ENCODE measurements around the gene SPTBN5.

The SPTBN5 gene

DNA sequence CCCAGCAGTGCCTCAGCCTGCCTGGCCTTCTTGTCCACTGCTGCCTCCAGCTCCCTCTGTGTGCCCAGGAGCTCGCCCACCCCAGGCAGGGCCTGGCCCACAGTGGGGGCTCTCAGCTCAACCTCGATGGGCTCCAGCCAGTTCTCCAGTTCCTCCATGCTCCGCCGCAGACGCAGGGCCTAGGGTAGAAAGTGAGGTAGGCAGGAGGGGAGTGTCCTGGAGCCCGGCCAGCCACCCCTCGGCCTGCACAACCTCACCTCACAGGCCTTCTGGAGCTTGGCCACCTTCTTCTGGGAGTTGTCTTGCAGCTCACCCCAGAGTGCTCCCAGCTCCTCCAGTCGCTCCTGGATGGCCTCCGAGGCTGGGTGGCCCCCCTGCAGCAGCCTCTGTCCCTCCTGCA lies 36.5 kb downstream of the SPTBN5 start:
- H3K4me3 ChIP-seq (ENCODE audit: control insufficient read depth, low read depth, low read length), result no peak overlapping the region
- TF ChIP-seq, protein P1, sequence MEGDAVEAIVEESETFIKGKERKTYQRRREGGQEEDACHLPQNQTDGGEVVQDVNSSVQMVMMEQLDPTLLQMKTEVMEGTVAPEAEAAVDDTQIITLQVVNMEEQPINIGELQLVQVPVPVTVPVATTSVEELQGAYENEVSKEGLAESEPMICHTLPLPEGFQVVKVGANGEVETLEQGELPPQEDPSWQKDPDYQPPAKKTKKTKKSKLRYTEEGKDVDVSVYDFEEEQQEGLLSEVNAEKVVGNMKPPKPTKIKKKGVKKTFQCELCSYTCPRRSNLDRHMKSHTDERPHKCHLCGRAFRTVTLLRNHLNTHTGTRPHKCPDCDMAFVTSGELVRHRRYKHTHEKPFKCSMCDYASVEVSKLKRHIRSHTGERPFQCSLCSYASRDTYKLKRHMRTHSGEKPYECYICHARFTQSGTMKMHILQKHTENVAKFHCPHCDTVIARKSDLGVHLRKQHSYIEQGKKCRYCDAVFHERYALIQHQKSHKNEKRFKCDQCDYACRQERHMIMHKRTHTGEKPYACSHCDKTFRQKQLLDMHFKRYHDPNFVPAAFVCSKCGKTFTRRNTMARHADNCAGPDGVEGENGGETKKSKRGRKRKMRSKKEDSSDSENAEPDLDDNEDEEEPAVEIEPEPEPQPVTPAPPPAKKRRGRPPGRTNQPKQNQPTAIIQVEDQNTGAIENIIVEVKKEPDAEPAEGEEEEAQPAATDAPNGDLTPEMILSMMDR (IDR thresholded peaks at IDR 0.05; ENCODE audit: control insufficient read depth, insufficient read depth, low read depth, low read length, missing control alignments), result no peak
- DNase-seq (ENCODE audit: low read depth), result no peak

DNA sequence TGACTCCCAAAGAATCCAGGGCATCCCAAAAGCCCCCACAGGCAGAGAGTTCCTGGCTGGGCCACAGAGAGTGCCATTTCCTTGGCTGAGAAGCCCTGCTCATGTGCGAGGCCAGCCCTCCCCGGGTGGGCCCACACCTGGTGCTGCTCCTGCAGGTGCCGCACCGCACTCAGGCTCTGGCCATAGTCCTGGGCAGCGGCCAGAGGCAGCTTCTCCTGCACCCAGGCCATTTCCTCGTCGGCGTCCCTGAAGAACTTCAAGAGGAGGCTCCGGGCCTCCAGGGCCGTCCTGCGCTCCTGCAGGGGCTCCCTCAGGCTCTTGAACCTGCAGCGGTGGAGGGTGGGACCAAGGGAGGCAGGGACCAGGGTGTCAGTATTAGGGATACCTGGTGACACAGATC lies 37.1 kb downstream of the SPTBN5 start:
- TF ChIP-seq, protein P1 (IDR thresholded peaks at IDR 0.05; ENCODE audit: control insufficient read depth, insufficient read depth, low read depth, low read length, missing control alignments), result no peak
- no peak overlapping the region for H3K4me3 ChIP-seq (ENCODE audit: control insufficient read depth, low read depth, low read length)
- no peak for DNase-seq (ENCODE audit: low read depth)

DNA sequence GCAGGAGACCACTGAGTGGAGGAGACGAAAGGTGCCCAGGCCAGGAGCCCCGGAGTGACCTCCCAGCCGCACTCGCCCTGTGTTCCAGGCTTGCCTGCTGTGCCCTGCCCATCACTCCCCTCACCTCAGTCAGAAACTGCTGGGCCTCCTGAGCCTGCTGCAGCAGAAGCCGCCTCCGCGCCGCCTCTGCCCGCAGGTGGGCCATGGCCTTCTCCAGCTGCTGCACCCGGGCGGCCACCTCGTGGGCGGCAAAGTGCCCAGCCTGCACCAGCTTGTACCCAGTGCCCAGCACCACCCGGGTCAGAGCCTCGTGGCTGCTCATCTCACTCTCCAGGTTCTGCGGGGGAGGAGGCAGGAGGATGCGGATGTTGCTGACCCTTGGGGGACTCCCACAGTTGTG lies 37.6 kb downstream of the SPTBN5 start:
- H3K4me3 ChIP-seq (ENCODE audit: control insufficient read depth, low read depth, low read length), result no peak overlapping the region
- no peak for DNase-seq (ENCODE audit: low read depth)
- TF ChIP-seq, protein P1 (IDR thresholded peaks at IDR 0.05; ENCODE audit: control insufficient read depth, insufficient read depth, low read depth, low read length, missing control alignments), result no peak

DNA sequence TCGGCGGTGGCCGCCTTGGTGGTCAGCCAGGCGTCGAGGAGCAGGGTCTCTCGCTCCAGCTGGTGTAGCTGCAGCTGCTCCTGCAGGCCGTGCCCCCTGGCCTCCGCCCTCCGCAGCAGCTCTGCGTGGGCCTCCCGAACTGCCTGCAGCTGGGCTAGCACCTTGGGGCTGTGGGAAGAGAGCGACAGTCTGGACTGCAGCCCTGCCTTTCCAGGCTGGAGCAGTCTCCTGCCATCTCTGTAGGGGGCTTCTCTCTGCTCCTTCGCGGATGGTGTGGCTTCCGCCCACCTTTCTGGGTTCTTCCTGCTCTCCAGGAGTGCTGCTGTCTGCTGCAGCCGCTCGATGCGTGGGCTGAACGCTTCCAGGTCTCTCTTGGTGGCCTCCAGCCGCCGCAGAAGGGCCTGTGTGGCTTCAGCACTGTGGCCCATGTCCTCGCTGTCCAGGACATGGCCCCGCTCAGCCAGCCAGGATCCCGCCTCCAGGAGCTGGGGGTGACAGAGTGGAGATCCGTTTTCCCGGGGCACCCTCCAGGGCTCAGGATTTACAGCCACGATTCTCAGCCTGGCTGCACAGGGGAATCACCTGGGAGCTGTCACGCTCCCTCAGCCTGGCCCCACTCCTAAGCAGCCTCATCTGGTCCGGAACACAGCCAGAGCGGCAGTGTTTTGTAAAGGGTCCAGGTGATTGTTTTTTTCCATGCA lies 38.4 kb downstream of the SPTBN5 start:
- no peak overlapping the region for H3K4me3 ChIP-seq (ENCODE audit: control insufficient read depth, low read depth, low read length)
- TF ChIP-seq, protein P1 (IDR thresholded peaks at IDR 0.05; ENCODE audit: control insufficient read depth, insufficient read depth, low read depth, low read length, missing control alignments), result no peak
- DNase-seq (ENCODE audit: low read depth), result no peak

DNA sequence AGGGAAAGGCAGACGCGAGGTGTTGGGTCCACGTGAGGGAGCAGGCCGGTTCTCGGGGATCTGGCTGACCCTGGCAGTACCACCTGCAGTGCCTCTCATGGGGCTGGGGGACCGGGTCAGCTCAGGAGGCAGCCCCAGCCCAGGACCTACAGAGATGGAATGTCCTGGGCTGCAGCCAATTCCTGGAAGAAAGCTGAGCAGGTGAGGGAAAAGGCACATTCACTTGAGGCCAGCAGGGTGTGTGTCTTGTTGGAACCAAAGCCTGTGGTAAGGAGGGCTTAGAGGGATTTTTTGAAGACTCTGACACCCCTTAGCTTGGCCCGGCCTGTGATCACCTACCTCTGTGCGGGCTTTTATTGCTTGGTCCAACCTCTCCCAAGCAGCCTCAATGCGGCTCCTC lies 39.4 kb downstream of the SPTBN5 start:
- TF ChIP-seq, protein P1 (IDR thresholded peaks at IDR 0.05; ENCODE audit: control insufficient read depth, insufficient read depth, low read depth, low read length, missing control alignments), result no peak
- DNase-seq (ENCODE audit: low read depth), result no peak
- no peak overlapping the region for H3K4me3 ChIP-seq (ENCODE audit: control insufficient read depth, low read depth, low read length)

DNA sequence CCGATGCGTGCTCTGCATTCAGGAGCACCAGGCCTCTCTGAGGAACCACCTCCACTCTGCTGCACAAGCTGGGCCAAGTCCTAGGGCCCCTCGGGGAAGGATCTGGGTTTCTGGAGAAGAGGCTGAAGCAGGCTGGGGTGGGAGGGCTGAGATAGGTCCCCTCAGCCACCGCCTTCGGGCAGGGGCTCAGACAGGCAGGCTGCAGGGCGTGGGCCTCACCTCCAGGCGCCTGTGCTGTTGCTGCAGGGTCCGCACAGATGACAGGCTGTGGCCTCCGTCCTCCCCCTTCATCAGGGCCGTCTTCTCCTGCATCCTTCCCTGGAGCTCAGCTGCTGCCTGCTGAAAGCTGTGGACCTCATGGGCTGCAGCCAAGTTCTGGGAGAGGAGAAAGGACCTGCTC lies 40.0 kb downstream of the SPTBN5 start:
- DNase-seq (ENCODE audit: low read depth), result no peak
- TF ChIP-seq, protein P1 (IDR thresholded peaks at IDR 0.05; ENCODE audit: control insufficient read depth, insufficient read depth, low read depth, low read length, missing control alignments), result no peak
- H3K4me3 ChIP-seq (ENCODE audit: control insufficient read depth, low read depth, low read length), result no peak overlapping the region
